Neural crest cell (in vitro differentiated cells): ENCODE measurements around the gene ACBD6. TPM values are rescaled to one million over a fixed set of nuclear protein-coding genes. Genes with fewer than 3 reads are reported as not detected.

ENCODE experiments used
- DNase-seq: peaks from one replicate; pipeline ENCODE4 v3.0.0; 2021; ENCODE audit warnings: low read depth, mixed read lengths, low spot score
- H3K27ac Mint-ChIP-seq: one replicate; pipeline ENCODE4 v1.8.0; 2021; ENCODE audit warnings: mild to moderate bottlenecking, mixed read lengths; ENCODE audit not compliant: unreplicated experiment
- H3K27me3 Mint-ChIP-seq: 2 replicates; pipeline ENCODE4 v1.8.0; 2021; ENCODE audit warnings: low read depth, mild to moderate bottlenecking, mixed read lengths
- H3K36me3 Mint-ChIP-seq: 2 replicates; pipeline ENCODE4 v1.8.0; 2021; ENCODE audit warnings: low read depth, mild to moderate bottlenecking, mixed read lengths
- H3K4me1 Mint-ChIP-seq: 2 replicates; pipeline ENCODE4 v1.8.0; 2021; ENCODE audit warnings: mixed read lengths
- H3K4me3 Mint-ChIP-seq: one replicate; pipeline ENCODE4 v1.8.0; 2021; ENCODE audit warnings: mild to moderate bottlenecking, mixed read lengths
- H3K9me3 Mint-ChIP-seq: 2 replicates; pipeline ENCODE4 v1.8.0; 2021; ENCODE audit warnings: mixed read lengths
- total RNA-seq: library from RNA; stranded (reverse); gene quantifications from 2 replicates; pipeline ENCODE4 v1.2.1, GENCODE V29; 2021
- TF ChIP-seq, protein P1 (sequence below): fragments of 200-600 bp; sonication (generic); conservative IDR thresholded peaks from 2 replicates; pipeline ENCODE4 v1.5.0; 2021; ENCODE audit warnings: antibody characterized with exemption, mild to moderate bottlenecking

ACBD6 gene
- total RNA-seq, 1 donor from 2014 or later, result 59.1 TPM

DNA sequence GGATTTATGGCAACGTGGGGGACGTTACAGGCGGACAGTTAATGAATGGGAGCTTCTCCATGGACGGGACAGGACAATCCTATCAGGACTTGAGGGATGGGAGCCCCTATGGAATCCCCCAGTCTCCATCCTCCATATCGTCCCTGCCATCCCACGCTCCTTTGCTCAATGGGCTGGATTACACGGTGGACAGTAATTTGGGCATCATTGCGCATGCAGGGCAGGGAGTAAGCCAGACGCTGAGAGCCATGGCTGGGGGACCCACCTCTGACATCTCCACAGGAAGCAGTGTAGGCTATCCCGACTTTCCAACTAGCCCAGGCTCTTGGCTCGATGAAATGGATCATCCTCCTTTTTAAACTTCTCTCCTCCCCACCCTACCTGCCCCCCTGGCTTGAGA is 228.2 kb downstream of the ACBD6 start:
- no peaks in the 10 kb centered on the region for H3K9me3 Mint-ChIP-seq
- H3K27me3 Mint-ChIP-seq, result no peaks in the 10 kb centered on the region
- no peak for DNase-seq
- H3K4me1 Mint-ChIP-seq, result peaks cover under 1% of the 10 kb centered on the region
- H3K4me3 Mint-ChIP-seq, result no peak overlapping the region
- TF ChIP-seq, protein P1, sequence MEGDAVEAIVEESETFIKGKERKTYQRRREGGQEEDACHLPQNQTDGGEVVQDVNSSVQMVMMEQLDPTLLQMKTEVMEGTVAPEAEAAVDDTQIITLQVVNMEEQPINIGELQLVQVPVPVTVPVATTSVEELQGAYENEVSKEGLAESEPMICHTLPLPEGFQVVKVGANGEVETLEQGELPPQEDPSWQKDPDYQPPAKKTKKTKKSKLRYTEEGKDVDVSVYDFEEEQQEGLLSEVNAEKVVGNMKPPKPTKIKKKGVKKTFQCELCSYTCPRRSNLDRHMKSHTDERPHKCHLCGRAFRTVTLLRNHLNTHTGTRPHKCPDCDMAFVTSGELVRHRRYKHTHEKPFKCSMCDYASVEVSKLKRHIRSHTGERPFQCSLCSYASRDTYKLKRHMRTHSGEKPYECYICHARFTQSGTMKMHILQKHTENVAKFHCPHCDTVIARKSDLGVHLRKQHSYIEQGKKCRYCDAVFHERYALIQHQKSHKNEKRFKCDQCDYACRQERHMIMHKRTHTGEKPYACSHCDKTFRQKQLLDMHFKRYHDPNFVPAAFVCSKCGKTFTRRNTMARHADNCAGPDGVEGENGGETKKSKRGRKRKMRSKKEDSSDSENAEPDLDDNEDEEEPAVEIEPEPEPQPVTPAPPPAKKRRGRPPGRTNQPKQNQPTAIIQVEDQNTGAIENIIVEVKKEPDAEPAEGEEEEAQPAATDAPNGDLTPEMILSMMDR, result no peak
- H3K27ac Mint-ChIP-seq, result no peak overlapping the region
- H3K36me3 Mint-ChIP-seq, result peaks cover 26% of the 10 kb centered on the region

DNA sequence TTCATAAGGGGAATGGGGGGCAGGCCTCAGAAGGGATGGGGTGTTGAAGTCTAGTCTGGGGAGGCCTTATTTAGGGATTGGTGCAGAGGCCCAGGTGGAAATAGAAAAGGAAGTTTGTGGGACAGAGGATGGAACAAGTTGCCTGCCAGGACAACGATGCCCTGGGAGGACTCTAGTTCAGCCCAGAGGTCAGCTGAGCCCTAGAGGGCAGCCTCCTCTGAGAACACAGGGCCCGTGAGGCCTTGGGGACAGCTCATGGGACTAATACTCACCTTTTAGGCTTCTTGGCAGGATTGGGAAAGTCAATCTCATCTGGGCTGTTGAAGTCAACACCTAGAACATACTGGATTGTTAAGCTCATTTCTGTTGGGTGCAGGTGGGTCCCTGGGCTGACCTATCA is 229.3 kb downstream of the ACBD6 start:
- Mint-ChIP-seq H3K36me3 (peaks cover 26% of the 10 kb centered on the region), H3K4me3 (no peak overlapping the region), H3K4me1 (peaks cover 12% of the 10 kb centered on the region), H3K9me3 (no peaks in the 10 kb centered on the region), H3K27me3 (no peaks in the 10 kb centered on the region), H3K27ac (peak overlapping the region; percentile 35)
- TF ChIP-seq, protein P1, result no peak
- DNase-seq, result no peak

DNA sequence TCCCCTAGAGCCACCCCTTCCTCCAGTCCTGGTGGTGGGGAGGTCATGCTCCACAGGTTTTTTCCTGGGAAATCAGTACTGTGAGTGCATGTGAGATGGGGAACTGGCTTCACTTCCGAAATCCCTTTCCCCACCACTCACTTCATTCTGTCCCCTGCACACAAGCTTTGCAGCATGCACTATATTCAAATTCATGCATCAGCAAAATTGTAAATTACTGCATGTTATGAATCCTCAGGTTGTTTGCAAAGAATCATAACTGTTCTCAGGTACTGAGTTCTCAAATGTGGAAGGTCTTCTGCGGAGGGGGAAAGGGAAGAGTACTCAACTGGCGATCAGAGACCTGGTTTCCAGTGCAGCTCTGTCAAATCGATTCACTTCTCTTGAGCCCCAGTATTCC is 230.0 kb downstream of the ACBD6 start:
- Mint-ChIP-seq H3K4me1 (peaks cover 19% of the 10 kb centered on the region), H3K4me3 (no peak overlapping the region), H3K27me3 (no peaks in the 10 kb centered on the region), H3K36me3 (peaks cover 20% of the 10 kb centered on the region), H3K9me3 (no peaks in the 10 kb centered on the region), H3K27ac (peak overlapping the region; percentile 35)
- TF ChIP-seq, protein P1, result no peak
- no peak for DNase-seq

DNA sequence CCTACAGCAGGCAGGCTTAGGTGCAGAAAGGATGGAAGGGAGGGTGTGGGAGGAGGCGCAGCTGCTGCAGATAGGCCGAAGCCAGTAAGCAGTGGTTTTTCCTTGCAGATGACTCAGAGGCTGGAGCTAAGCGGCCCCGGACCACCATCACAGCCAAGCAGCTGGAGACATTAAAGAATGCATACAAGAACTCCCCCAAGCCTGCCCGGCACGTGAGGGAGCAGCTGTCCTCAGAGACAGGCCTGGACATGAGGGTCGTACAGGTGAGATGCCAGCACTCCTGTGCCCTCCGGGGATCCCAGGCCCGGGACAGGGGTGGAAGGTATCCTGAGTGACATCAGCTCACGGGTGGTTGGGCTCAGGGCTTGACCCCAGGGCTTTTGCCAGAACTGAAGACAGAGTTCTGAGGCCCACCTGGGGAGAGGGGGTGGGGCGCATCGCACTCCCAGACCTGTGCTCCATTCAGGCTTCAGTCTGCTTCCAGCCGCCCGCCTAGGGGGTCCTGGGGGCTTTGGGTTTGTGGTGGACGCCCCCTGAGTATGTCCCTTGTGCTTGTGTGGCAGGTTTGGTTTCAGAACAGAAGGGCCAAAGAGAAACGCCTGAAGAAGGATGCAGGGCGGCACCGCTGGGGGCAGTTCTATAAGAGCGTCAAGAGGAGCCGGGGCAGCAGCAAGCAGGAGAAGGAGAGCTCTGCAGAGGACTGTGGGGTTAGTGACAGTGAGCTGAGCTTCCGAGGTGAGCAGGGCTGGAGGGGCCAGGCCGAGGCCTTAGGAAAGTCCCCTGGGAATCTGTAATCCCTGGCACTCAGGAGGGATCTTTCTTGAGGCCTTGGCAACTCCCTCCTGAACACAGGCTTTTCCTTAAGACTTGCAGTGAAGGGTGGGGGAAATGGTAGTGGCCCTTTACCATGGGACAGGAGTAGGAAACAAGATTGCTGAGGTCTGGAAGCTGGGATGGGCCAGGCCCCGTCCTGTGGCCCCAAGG is 230.8 kb downstream of the ACBD6 start:
- Mint-ChIP-seq H3K9me3 (no peaks in the 10 kb centered on the region), H3K4me3 (no peak overlapping the region), H3K27ac (no peak overlapping the region), H3K27me3 (no peaks in the 10 kb centered on the region), H3K4me1 (peaks cover 19% of the 10 kb centered on the region), H3K36me3 (peaks cover 20% of the 10 kb centered on the region)
- DNase-seq, result no peak
- TF ChIP-seq, protein P1, result no peak

DNA sequence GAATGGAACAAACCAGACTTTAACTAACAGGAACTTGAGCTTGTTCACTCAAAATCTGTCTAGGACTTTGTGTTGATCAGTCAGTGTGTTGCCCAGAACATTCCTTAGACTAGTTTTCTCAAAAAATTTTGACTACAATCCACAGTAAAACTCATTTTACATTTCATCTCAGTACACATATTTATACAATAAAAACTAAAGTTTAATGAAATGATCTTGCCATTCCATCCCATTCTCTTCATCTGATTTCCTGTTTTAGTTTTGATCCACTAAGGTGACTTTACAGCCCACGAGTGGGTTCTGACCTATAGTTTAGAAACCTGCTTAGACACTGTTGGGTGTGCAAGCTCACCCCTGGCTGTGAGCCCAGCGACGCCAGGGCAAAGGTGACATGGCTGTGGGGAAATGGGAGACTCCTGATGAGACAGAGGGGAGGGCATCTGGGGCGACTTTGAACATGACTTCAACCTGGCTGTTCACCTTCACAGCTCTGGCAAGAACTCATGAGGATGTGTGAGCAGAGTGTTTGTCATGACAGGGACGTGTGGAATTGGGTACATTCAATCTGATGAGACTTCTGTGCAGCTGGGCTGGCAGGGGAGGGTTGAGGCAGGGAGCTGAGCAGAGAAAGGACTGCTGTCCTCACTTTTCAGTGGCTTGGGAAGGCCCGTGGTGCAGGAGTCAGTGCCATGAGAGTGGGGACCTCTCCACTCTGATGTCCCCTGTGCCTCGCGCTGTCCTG is 231.7 kb downstream of the ACBD6 start:
- H3K4me1 Mint-ChIP-seq, result peaks cover 19% of the 10 kb centered on the region
- H3K9me3 Mint-ChIP-seq, result no peaks in the 10 kb centered on the region
- TF ChIP-seq, protein P1, result no peak
- H3K36me3 Mint-ChIP-seq, result peaks cover 18% of the 10 kb centered on the region
- H3K27me3 Mint-ChIP-seq, result no peaks in the 10 kb centered on the region
- H3K27ac Mint-ChIP-seq, result peak overlapping the region; percentile 84
- no peak for DNase-seq
- H3K4me3 Mint-ChIP-seq, result no peak overlapping the region
